CD4-positive, alpha-beta T cell treated with Interleukin-15 for 1 hour (primary cell): ENCODE results near the gene PRKCH.
"Not testable (repeated sequence)": the region's sequence is repeated elsewhere in the genome, so short reads cannot be mapped to it uniquely, and the experiment has no call there.

Source experiments
- DNase-seq: peaks from one replicate; pipeline ENCODE4 v3.0.0-alpha.2; 2020

Gene PRKCH

GRCh38 chr14:61518403-61518802 is 197.0 kb downstream of the PRKCH start:
- no peak for DNase-seq

DNA sequence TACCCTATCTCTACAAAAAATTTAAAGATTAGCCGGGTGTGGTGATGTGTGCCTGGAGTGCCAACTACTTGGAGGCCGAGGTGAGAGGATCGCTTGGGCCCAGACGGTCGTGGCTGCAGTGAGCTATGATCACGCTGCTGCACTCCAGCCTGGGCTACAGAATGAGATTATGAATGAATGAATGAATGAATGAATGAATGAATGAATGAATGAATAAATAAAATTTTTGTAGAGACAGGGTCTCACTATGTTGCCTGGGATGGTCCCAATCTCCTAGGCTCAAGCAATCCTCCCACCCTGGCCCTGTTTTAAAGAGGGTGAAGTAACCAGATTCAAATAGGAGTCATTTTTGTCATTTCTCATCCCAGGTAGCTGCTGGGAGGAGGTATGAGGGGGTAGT is 197.7 kb downstream of the PRKCH start:
- no peak for DNase-seq

DNA sequence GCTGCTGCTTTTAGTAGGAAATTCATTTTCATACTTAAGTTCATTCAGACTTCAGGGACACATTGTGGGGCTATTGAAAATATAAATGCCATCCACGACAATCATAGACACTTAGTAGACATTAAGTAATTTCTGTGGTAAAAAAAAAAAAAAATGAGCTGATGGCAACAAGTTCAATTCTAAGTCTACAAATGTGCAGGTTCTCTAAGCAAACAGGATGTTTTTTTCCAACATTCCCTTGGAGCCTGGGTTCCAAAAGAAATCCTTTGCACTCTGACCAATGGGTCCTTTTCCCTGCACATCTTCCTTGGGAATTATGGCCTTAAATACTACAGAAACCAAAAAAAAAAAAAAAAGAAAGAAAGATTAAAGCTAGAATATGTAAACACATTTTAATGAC is 198.4 kb downstream of the PRKCH start:
- no peak for DNase-seq

DNA sequence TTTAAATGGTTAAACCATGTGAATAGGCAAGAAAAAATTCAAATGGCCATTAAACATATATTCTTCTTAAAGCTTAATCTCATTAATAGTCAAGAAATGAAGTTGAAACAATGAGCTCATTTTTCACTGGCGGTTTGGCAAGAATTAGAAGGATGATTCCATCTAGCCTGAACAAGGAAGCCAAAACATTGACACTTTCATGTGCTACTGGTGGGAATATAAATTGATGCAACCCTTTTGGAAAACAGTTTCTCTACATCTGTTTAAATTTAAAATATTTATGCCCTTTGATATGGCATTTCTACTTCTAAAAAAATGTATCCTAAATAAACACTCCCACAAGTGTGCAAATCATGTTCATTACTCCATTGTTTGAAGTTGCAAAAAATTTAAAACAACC is 199.2 kb downstream of the PRKCH start:
- no peak for DNase-seq

- DNase-seq = no peak
These were observed 200.4 kb downstream of the PRKCH start for GRCh38 chr14:61521773-61522172.

GRCh38 chr14:61523751-61524150 is 202.4 kb downstream of the PRKCH start:
- no peak for DNase-seq

GRCh38 chr14:61524211-61524806 is 202.9 kb downstream of the PRKCH start:
- no peak for DNase-seq

GRCh38 chr14:61524936-61525292 is 203.5 kb downstream of the PRKCH start:
- no peak for DNase-seq

DNA sequence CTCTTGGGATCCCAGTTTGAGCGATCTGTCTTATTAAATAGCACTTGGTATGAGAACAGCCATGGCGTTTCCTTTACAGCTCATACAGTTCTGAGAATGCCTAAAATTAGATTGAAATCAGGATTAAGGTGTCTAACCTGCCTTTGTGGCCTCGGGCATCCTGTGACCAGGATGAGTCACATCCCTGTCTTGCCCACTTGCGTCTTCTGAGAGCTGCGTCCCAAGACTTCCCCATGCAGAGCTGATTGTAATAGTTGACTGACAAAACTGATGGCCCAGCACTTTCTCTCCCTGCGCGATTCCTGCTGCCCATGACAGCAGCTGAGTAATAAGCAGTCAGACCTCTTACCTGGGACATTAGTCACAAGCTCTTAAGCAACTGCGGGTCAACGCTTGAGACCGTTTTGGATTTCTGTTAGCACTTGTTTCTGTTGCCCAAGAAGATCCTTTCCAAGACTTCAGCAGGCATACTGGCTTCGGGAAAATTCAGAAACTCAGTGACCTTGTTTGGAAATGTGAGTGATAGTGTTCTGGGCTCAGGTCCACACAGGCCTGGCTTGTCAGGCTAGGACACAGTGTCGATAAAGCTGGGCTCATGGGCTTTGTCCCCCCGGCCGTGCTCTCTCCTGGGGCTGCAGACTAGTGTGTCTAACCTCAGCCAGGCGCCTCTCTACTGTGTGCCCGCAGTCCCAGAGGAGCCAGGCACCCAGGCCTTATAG is 204.1 kb downstream of the PRKCH start:
- peak; percentile 84 for DNase-seq

- DNase-seq = no peak
These were observed 205.3 kb downstream of the PRKCH start for GRCh38 chr14:61526405-61527312.

DNA sequence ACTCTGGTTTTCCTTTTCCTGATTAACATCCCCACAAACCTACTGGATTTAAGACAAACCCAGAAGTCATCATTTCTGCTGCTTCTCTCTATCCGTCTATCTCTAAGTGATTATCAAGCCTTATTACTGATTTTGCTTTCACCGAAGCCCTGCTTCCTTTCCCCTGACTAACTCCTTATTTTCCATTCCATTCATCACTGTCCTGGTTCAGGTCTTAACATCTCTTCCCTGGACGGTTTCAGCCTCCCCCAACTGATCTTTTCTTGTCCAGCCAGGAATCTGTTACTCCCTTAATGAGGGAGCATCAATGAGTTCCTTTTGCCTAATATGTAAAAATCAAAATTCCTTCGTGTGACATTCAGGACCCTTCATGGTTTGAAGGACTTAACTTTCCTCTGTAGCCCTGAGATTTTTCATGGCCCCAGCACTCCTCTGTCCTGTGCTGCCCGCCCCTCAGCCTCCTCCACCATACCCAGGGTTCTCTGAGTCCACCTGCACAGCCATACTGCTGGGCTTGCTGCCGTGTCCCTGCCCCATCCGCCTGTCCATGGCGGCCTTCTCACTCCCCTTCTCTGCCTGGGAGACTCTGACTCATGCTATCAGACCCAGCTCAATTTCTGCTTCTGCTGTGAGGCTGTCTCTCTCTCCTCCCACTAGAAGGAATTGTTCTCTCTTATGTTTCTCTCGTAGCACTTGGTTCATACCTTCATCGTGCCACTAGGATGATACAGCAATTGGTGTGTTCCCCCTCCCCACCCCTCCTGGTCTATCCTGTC is 206.1 kb downstream of the PRKCH start:
- no peak for DNase-seq

DNA sequence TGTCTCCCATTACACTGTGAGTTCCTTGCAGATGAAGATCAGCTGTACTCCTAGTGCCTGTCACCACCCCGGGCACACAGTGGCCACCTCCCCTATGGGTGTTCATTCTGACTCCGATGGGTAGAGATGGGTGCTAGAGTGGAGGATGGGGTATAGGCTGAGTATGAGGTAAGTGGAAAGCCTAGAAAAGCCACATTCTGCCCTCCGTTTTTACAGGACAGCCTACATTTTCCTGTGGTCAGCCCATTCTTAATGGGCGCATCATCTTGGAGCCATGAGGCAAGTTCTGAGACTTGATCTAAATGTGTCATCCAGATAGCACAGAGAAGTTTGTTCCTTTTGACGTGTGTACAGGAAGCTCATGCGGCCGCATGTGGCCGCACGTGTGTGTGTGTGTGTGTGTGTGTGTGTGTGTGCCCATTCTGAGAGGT is 207.2 kb downstream of the PRKCH start:
- peak; percentile 25 for DNase-seq

DNA sequence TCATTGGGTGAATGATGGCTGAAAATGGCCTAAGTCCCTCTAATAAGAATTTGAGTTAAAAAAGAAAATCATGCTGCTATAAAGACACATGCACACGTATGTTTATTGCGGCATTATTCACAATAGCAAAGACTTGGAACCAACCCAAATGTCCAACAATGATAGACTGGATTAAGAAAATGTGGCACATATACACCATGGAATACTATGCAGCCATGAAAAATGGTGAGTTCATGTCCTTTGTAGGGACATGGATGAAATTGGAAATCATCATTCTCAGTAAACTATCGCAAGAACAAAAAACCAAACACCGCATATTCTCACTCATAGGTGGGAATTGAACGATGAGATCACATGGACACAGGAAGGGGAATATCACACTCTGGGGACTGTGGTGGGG is 208.0 kb downstream of the PRKCH start:
- DNase-seq = not testable (repeated sequence)

DNA sequence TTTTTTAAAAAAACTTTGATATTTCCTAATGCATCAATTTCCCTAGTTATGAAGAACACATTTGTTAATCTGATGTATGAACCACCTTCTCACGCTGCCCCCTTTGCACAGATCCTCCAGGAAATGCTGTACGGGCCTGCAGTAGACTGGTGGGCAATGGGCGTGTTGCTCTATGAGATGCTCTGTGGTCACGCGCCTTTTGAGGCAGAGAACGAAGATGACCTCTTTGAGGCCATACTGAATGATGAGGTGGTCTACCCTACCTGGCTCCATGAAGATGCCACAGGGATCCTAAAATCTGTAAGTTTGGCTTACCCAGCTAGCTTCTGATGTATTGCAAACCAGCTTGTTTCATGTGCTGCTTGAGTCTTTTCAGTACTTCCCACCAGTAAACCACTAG is 208.9 kb downstream of the PRKCH start:
- no peak for DNase-seq

GRCh38 chr14:61530896-61531295 is 209.5 kb downstream of the PRKCH start:
- no peak for DNase-seq

- no peak for DNase-seq
These were observed 210.2 kb downstream of the PRKCH start for GRCh38 chr14:61531465-61532122.

DNA sequence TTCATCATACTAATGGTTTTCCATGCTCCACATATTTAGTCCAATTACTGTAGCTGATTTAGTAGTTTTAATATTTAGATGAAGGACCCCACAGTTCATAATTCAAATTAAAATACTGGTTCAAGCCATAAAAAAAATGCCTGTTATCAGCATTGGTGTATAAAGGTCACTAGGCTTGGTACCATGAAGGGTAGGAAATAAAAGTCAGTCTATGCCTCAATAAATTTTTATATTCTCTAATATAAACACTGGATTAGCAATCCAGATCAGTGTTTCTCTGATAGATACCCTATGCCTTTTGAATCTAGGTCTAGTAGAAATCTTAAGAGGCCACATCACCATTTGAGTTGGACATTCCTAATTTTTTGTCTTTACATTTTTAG is 210.7 kb downstream of the PRKCH start:
- no peak for DNase-seq

- no peak for DNase-seq
These were observed 211.4 kb downstream of the PRKCH start for GRCh38 chr14:61532763-61533162.

DNA sequence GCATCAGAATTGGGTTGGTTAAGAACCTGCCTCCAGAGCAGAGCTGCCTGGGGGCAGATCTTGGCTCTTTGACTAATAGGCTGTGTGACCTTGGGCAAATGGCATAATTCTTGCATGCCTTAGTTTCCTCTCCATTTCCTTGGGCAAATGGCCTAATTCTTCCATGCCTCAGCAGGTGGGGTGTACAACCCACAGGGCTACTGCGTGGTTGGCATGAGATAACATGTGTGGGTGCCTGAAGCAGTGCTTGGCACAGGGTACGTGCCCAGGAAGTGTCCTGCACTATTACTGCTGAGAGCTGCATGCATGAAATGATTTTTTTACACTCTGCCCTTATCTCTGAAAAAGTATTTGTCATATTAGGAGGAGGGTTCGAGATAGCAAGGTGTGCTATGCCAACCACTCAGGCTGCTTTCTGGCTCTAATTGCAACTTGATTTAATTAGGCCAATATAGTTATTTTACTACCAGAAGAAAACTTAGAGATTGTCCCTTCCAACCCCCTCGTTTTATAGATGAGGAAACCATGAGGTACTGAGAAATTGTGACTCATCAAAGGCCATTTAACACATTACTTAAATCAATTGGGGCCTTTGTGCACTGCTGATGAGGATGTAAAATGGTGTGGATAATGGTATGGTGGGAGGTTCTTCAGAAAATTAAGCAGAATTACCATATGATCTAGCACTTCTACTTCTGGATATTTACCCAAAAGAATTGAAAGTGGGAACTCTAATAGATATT is 212.3 kb downstream of the PRKCH start:
- no peak for DNase-seq

GRCh38 chr14:61535032-61535431 is 213.7 kb downstream of the PRKCH start:
- DNase-seq = no peak

GRCh38 chr14:61535458-61535857 is 214.1 kb downstream of the PRKCH start:
- no peak for DNase-seq
